ENCODE measurements around the gene PRPF19. TPM values are rescaled to one million over a fixed set of nuclear protein-coding genes. Genes with fewer than 3 reads are reported as not detected.

Gene PRPF19
- total RNA-seq, 2 experiments from 2014 or later: 120 to 153 TPM

DNA sequence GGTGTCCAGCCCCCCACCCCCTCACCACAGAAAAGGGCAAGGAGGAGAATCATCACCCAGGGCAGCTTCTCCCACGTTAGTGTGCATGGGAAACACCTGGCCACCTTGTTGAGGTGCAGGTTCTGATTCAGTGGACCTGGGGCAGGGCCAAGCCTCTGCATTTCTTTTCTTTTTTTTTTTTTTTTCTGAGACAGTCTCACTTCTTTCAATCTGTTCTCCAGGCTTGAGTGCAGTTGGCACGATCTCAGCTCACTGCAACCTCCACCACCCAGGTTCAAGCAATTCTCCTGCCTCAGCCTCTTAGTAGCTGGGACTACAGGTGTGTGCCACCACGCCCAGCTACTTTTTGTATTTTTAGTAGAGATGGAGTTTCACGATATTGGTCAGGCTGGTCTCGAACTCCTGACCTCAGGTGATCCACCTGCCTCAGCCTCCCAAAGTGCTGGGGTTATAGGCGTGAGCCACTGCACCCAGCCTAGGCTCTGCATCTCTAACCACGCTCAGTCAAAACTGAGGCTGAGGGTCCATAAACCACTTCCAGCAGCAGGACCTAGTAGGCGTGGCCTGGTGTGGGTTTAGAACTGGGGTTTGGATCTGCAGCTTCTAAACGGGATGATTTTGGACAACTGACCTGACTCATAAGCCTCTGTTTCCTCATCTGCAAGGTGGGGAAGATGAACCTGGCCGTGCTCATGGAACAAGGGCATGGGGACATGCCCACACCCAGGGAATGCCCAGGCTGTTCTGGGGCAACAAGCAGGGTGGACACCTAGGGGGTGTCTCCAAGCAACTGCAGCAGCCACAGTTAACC lies 38.3 kb downstream of the PRPF19 start:
- Histone ChIP-seq H2AFZ (ENCODE audit: low read length) (no peak overlapping the region), H3K4me2 (ENCODE audit: low read length) (no peak overlapping the region), H3K9me3 (ENCODE audit: low read length) (no peaks in the 10 kb centered on the region), H3K9me2 (ENCODE audit: insufficient read depth, low read length) (no peaks in the 10 kb centered on the region), H3K4me1 (ENCODE audit: insufficient read depth, low read length, poor library complexity, severe bottlenecking) (no peaks in the 10 kb centered on the region), H3K27ac (ENCODE audit: low read depth, low read length, poor library complexity, severe bottlenecking) (no peak overlapping the region), H4K20me1 (ENCODE audit: insufficient read depth, low read length) (no peaks in the 10 kb centered on the region), H3K4me3 (ENCODE audit: low read depth, low read length, poor library complexity, severe bottlenecking) (no peak overlapping the region), H3K36me3 (ENCODE audit: insufficient read depth, low read length) (no peaks in the 10 kb centered on the region), H3K79me2 (ENCODE audit: insufficient read depth, low read depth, low read length) (no peaks in the 10 kb centered on the region)
- ChIA-PET CTCF (ENCODE audit: unreplicated experiment) (interaction anchor here (0.5 kb wide), 1 partner anchor 635 kb away, joined by 4 read pairs; no protein-coding TSS in a partner anchor), POLR2A (interaction anchor here (0.9 kb wide), 1 partner anchor 10 kb away, joined by 3 read pairs; no protein-coding TSS in a partner anchor)
- DNase-seq (ENCODE audit: low spot score): no peak
- BruUV-seq (replicated peaks): no TSS peak
- no peak for TF ChIP-seq EZH2phosphoT487 (IDR thresholded peaks at IDR 0.05; ENCODE audit: borderline replicate concordance, low read depth, low read length)
- TF ChIP-seq, protein P1, sequence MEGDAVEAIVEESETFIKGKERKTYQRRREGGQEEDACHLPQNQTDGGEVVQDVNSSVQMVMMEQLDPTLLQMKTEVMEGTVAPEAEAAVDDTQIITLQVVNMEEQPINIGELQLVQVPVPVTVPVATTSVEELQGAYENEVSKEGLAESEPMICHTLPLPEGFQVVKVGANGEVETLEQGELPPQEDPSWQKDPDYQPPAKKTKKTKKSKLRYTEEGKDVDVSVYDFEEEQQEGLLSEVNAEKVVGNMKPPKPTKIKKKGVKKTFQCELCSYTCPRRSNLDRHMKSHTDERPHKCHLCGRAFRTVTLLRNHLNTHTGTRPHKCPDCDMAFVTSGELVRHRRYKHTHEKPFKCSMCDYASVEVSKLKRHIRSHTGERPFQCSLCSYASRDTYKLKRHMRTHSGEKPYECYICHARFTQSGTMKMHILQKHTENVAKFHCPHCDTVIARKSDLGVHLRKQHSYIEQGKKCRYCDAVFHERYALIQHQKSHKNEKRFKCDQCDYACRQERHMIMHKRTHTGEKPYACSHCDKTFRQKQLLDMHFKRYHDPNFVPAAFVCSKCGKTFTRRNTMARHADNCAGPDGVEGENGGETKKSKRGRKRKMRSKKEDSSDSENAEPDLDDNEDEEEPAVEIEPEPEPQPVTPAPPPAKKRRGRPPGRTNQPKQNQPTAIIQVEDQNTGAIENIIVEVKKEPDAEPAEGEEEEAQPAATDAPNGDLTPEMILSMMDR (conservative IDR thresholded peaks at IDR 0.05; ENCODE audit: low read length): no peak
- intact Hi-C loops (cut with micrococcal nuclease; ENCODE audit: unreplicated experiment): no loop called here

DNA sequence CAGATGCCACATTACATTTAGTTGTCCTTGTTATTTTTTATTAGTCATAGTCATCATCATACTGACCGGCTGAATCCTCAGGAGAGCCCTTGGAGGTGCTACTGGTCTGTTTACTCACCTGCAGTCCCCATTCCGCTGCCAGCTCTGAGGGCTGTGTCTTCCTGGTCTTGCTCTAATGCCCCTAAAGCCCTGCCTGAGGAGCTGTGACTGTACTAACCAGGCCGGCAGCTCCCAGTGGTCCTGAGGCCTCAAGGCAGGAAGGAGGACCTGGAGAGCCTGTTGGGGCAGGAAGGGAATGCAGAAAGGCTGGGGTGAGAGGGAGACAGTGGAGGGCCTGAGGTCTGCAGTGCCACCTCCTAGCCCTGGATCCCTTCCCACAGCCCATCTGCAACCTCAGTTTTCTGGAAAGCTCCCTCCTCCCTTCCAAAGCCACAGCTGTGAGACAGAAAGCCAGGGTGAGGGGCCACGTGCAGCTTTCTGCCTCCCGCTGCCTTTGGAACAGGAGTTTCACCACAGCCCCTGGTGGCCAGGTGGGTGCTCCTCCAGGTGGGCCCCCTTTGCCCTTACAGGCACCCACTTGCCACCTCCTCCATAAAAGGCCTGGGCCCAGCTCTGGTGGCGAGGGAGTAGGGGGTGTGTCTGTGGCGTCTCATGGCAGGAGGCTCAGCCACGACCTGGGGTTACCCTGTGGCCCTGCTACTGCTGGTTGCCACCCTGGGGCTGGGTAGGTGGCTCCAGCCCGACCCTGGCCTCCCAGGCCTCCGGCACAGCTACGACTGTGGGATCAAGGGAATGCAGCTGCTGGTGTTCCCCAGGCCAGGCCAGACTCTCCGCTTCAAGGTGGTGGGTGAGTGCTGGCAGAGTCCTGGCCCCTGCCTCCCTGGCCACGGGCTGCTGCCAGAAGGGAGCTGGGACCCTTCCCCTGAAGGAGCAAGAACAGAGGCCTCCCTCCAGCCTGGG lies 39.2 kb downstream of the PRPF19 start, which contains the start of gene ZP1:
ZP1 (plus strand) TSS at position 632 of the 960 bp plus-strand sequence; CDS start at position 652, 20 bp downstream.
- no TSS peak for BruUV-seq (replicated peaks)
- Histone ChIP-seq H3K9me3 (ENCODE audit: low read length) (no peaks in the 10 kb centered on the region), H3K79me2 (ENCODE audit: insufficient read depth, low read depth, low read length) (no peaks in the 10 kb centered on the region), H3K4me2 (ENCODE audit: low read length) (no peak within 1 kb of the TSS), H3K27ac (ENCODE audit: low read depth, low read length, poor library complexity, severe bottlenecking) (no peak within 1 kb of the TSS), H3K9me2 (ENCODE audit: insufficient read depth, low read length) (no peaks in the 10 kb centered on the region), H3K36me3 (ENCODE audit: insufficient read depth, low read length) (no peaks in the 10 kb centered on the region), H3K4me1 (ENCODE audit: insufficient read depth, low read length, poor library complexity, severe bottlenecking) (no peaks in the 10 kb centered on the region), H2AFZ (ENCODE audit: low read length) (no peak within 1 kb of the TSS), H4K20me1 (ENCODE audit: insufficient read depth, low read length) (no peaks in the 10 kb centered on the region), H3K4me3 (ENCODE audit: low read depth, low read length, poor library complexity, severe bottlenecking) (no peak within 1 kb of the TSS)
- TF ChIP-seq, protein P1 (conservative IDR thresholded peaks at IDR 0.05; ENCODE audit: low read length): no peak
- no peak for TF ChIP-seq EZH2phosphoT487 (IDR thresholded peaks at IDR 0.05; ENCODE audit: borderline replicate concordance, low read depth, low read length)
- DNase-seq (ENCODE audit: low spot score): no peak
- intact Hi-C loops (cut with micrococcal nuclease; ENCODE audit: unreplicated experiment): no loop called here
- CTCF ChIA-PET (ENCODE audit: unreplicated experiment): interaction anchor here (0.5 kb wide), 1 partner anchor 634 kb away, joined by 4 read pairs; no protein-coding TSS in a partner anchor
- POLR2A ChIA-PET: interaction anchor here (0.9 to 1.0 kb wide), 3 partner anchors 11 to 29 kb away, joined by 3 read pairs; no protein-coding TSS in a partner anchor

Measured in OCI-LY7 (cell line).